K562 (cell line): ENCODE data around the gene ARHGEF18. TPM values are rescaled to one million over a fixed set of nuclear protein-coding genes. Genes with fewer than 3 reads are reported as not detected.

Source experiments
- BCOR ChIP-seq: fragments of 450-650 bp; IDR thresholded peaks from 2 replicates; pipeline ENCODE4 v1.6.1; 2016
- CBX8 ChIP-seq: fragments of 200-600 bp; sonication (generic); IDR thresholded peaks from 2 replicates; pipeline ENCODE4 v1.6.1; 2012; ENCODE audit warnings: borderline replicate concordance, mixed run types, low read depth, mild to moderate bottlenecking, moderate library complexity, mixed read lengths, low read length, control low read depth, inconsistent platforms; ENCODE audit not compliant: poor library complexity, severe bottlenecking; ENCODE audit errors: extremely low read depth
- CCNT2 ChIP-seq: IDR thresholded peaks from 2 replicates; pipeline ENCODE4 v1.6.1; 2011; ENCODE audit warnings: borderline replicate concordance, low read depth, mild to moderate bottlenecking, moderate library complexity, mixed read lengths, low read length; ENCODE audit not compliant: insufficient read length; ENCODE audit errors: extremely low read depth
- CLOCK ChIP-seq: fragments of 250-450 bp; sonication (Bioruptor Pico); IDR thresholded peaks from 2 replicates; pipeline ENCODE4 v1.4.0; 2020; ENCODE audit warnings: mild to moderate bottlenecking, moderate library complexity, borderline replicate concordance
- CREBBP ChIP-seq: IDR thresholded peaks from one replicate; pipeline ENCODE4 v1.6.1; 2012; ENCODE audit warnings: low read depth, mild to moderate bottlenecking, control low read depth, inconsistent platforms, low read length
- CTCFL ChIP-seq: IDR thresholded peaks from 2 replicates; pipeline ENCODE4 v1.6.1; 2011; ENCODE audit warnings: borderline replicate concordance, low read depth, mild to moderate bottlenecking, moderate library complexity, low read length; ENCODE audit not compliant: insufficient read depth, poor library complexity, severe bottlenecking
- MTA3 ChIP-seq: fragments of 450-650 bp; formaldehyde crosslinking; IDR thresholded peaks from 2 replicates; pipeline ENCODE4 v1.6.1; 2017; ENCODE audit warnings: mild to moderate bottlenecking, borderline replicate concordance
- PBX2 ChIP-seq, 2 experiments: IDR thresholded peaks in 1 of 2; conservative IDR thresholded peaks in 1 of 2; 2 replicates each; pipeline ENCODE4 v1.6.1; 2016; ENCODE audit warnings: low read depth in 2 of 2, mild to moderate bottlenecking in 1 of 2, missing compliant biosample characterization in 1 of 2, missing genetic modification characterization in 1 of 2, moderate library complexity in 1 of 2
- RERE ChIP-seq: sonication (generic); formaldehyde crosslinking; IDR thresholded peaks from 2 replicates; pipeline ENCODE4 v1.8.0; 2023; ENCODE audit warnings: missing genetic modification reagents, mild to moderate bottlenecking, borderline replicate concordance
- SAFB2 ChIP-seq: fragments of 200-400 bp; formaldehyde crosslinking; IDR thresholded peaks from 2 replicates; pipeline ENCODE4 v1.6.1; 2018; ENCODE audit warnings: borderline replicate concordance, low read length, low read depth, moderate library complexity; ENCODE audit not compliant: severe bottlenecking
- SMAD3 ChIP-seq: fragments of 450-650 bp; formaldehyde crosslinking; conservative IDR thresholded peaks from 2 replicates; pipeline ENCODE4 v1.4.0; 2020; ENCODE audit warnings: mild to moderate bottlenecking
- polyA plus RNA-seq, 8 experiments: library from polyadenylated mRNA; depleted of rRNA in 4 of 8; stranded (reverse) in 5 of 8; unstranded in 3 of 8; fragments of >200 nt; fragmentation: Nextera tagmentation in 2 of 8; fragmentation: Illumina TruSeq in 1 of 8; extraction: Ambion mirVana in 2 of 8; extraction: Trizol in 1 of 8; gene quantifications; 2 replicates each; pipeline versions ENCODE4 v1.2.1 to v1.2.3, GENCODE V29; 2011 to 2014; ENCODE audit warnings: inconsistent platforms in 1 of 8, missing spikeins in 1 of 8
- total RNA-seq, 7 experiments: library from RNA; depleted of rRNA in 6 of 7; stranded (reverse); fragments of >200 nt in 6 of 7; fragmentation: Illumina TruSeq in 2 of 7; extraction: Trizol in 2 of 7; gene quantifications; 2 replicates each; pipeline versions ENCODE4 v1.2.1 to v1.2.3, GENCODE V29; 2011 to 2021; ENCODE audit warnings: low replicate concordance in 1 of 7

Gene ARHGEF18
- total and polyA plus RNA-seq, 9 of the 15 experiments (the other 6 are each of a cell fraction or from before 2014, with no cell fraction given): 0.04 to 16.5 (median 4.5) TPM

GRCh38 chr19:7377196-7377595, 28.5 kb downstream of the ARHGEF18 start (continued):
- TF ChIP-seq PBX2 (CRISPR knock-in tag; IDR thresholded peaks at IDR 0.05; ENCODE audit: low read depth) (no peak), PBX2 (tag; conservative IDR thresholded peaks at IDR 0.05; ENCODE audit: low read depth) (no peak), CTCFL (no peak), BCOR (no peak), RERE (no peak), CBX8 (no peak), MTA3 (no peak), CLOCK (CRISPR knock-in tag) (no peak), CCNT2 (no peak), CREBBP (no peak), SAFB2 (no peak), SMAD3 (CRISPR knock-in tag) (no peak)
- TF ChIP-seq, all 486 proteins: peak for 0
